GM23248 (cell line): ENCODE measurements around the gene ZNF132. TPM values are rescaled to one million over a fixed set of nuclear protein-coding genes. Genes with fewer than 3 reads are reported as not detected.

Source experiments
- DNase-seq: peaks from one replicate; pipeline ENCODE4 v3.0.0-alpha.2; 2015
- H2AFZ ChIP-seq: fragments of 200-600 bp; sonication (generic); 2 replicates; pipeline ENCODE4 v1.6.1; 2016; ENCODE audit warnings: antibody characterized with exemption
- H3F3A ChIP-seq: fragments of 200-600 bp; sonication (generic); 2 replicates; pipeline ENCODE4 v1.6.1; 2016; ENCODE audit warnings: mild to moderate bottlenecking, antibody characterized with exemption, mixed run types; ENCODE audit not compliant: insufficient read depth
- H3K27ac ChIP-seq: fragments of 200-600 bp; sonication (generic); 2 replicates; pipeline ENCODE4 v1.5.1; 2016; ENCODE audit warnings: mild to moderate bottlenecking
- H3K27me3 ChIP-seq: fragments of 200-600 bp; sonication (generic); replicated peaks from 2 replicates; pipeline ENCODE4 v1.6.1; 2016; ENCODE audit warnings: mild to moderate bottlenecking; ENCODE audit not compliant: insufficient read depth
- H3K36me3 ChIP-seq: fragments of 200-600 bp; sonication (generic); 2 replicates; pipeline ENCODE4 v1.6.1; 2016; ENCODE audit warnings: low read depth, mild to moderate bottlenecking
- H3K4me1 ChIP-seq: fragments of 200-600 bp; sonication (generic); 2 replicates; pipeline ENCODE4 v1.6.1; 2016; ENCODE audit warnings: mild to moderate bottlenecking; ENCODE audit not compliant: insufficient read depth
- H3K4me2 ChIP-seq: fragments of 200-600 bp; sonication (generic); one replicate; pipeline ENCODE4 v1.6.1; 2016; ENCODE audit warnings: mild to moderate bottlenecking; ENCODE audit not compliant: unreplicated experiment
- H3K4me3 ChIP-seq: fragments of 200-600 bp; sonication (generic); 2 replicates; pipeline ENCODE4 v1.5.1; 2016; ENCODE audit warnings: mild to moderate bottlenecking
- H3K79me2 ChIP-seq: fragments of 200-600 bp; sonication (generic); 2 replicates; pipeline ENCODE4 v1.6.1; 2016; ENCODE audit warnings: mild to moderate bottlenecking; ENCODE audit not compliant: insufficient read depth
- H3K9ac ChIP-seq: fragments of 200-600 bp; sonication (generic); 2 replicates; pipeline ENCODE4 v1.6.1; 2016; ENCODE audit warnings: mild to moderate bottlenecking
- H3K9me2 ChIP-seq: fragments of 200-600 bp; sonication (generic); 2 replicates; pipeline ENCODE4 v1.6.1; 2016; ENCODE audit warnings: mixed run types, mild to moderate bottlenecking, moderate library complexity; ENCODE audit not compliant: insufficient read depth
- H3K9me3 ChIP-seq: fragments of 200-600 bp; sonication (generic); one replicate; pipeline ENCODE4 v1.6.1; 2017; ENCODE audit warnings: low read depth
- H4K20me1 ChIP-seq: fragments of 200-600 bp; sonication (generic); 2 replicates; pipeline ENCODE4 v1.6.0; 2016; ENCODE audit not compliant: insufficient read depth
- EZH2 ChIP-seq: fragments of 200-600 bp; sonication (generic); IDR thresholded peaks from 2 replicates; pipeline ENCODE4 v1.6.1; 2018; ENCODE audit warnings: antibody characterized with exemption, mild to moderate bottlenecking; ENCODE audit not compliant: insufficient read depth, poor library complexity, severe bottlenecking
- EZH2phosphoT487 ChIP-seq: fragments of 200-600 bp; sonication (generic); IDR thresholded peaks from 2 replicates; pipeline ENCODE4 v1.6.1; 2018; ENCODE audit warnings: antibody characterized with exemption, moderate library complexity, mild to moderate bottlenecking, low read depth; ENCODE audit not compliant: insufficient read depth
- WGBS, 2 experiments: methylation state at CpG; one replicate each; pipeline ENCODE4 v1.1.6; 2015 to 2017; ENCODE audit warnings: low lambda C conversion rate in 2 of 2, low coverage in 1 of 2; ENCODE audit errors: missing lambda C conversion rate in 2 of 2; 5-methylcytosine and 5-hydroxymethylcytosine counted together
- in situ Hi-C: fragments of 300-500 bp; cut with MboI; formaldehyde crosslinking; loops from 2 replicates; pipeline ENCODE4 v1.15.0; 2020
- polyA plus RNA-seq: library from polyadenylated mRNA; unstranded; fragments of >200 nt; fragmentation: Nextera tagmentation; extraction: Ambion mirVana; gene quantifications from 2 replicates; pipeline ENCODE4 v1.2.1, GENCODE V29; 2016
- total RNA-seq: library from RNA; depleted of rRNA; stranded (reverse); fragments of >200 nt; shearing (Covaris generic); gene quantifications from 2 replicates; pipeline ENCODE4 v1.2.3, GENCODE V29; 2014

ZNF132 gene
- total and polyA plus RNA-seq, 2 experiments from 2014 or later, result 4.5 to 6.1 TPM

- Histone ChIP-seq H3K27ac (no peak overlapping the region), H3K27me3 (no peaks in the 10 kb centered on the region), H4K20me1 (no peaks in the 10 kb centered on the region), H3K9ac (no peak overlapping the region), H3K9me2 (no peaks in the 10 kb centered on the region), H3K4me3 (no peak overlapping the region), H3F3A (no peaks in the 10 kb centered on the region), H3K36me3 (no peaks in the 10 kb centered on the region), H3K79me2 (no peaks in the 10 kb centered on the region), H3K9me3 (no peaks in the 10 kb centered on the region), H2AFZ (no peak overlapping the region), H3K4me2 (no peak overlapping the region), H3K4me1 (peaks cover 5% of the 10 kb centered on the region; the same call in 1 of the 2 replicates)
- in situ Hi-C loops, result no loop called here
- 53 to 60% methylated on average over 2 of the region's 2 CpGs for WGBS, 2 experiments
- no peak for TF ChIP-seq EZH2phosphoT487
- TF ChIP-seq EZH2, result no peak
- DNase-seq, result no peak
These were observed 40.9 kb upstream of the ZNF132 start for GRCh38 chr19:58480831-58481230.

- WGBS, 2 experiments, result 92 to 95% methylated on average over 13 to 20 of the region's 20 CpGs
- no peak for TF ChIP-seq EZH2phosphoT487
- TF ChIP-seq EZH2, result no peak
These were observed 40.5 kb upstream of the ZNF132 start for GRCh38 chr19:58480481-58480830.

GRCh38 chr19:58479736-58480480 lies 40.0 kb upstream of the ZNF132 start:
- no peak overlapping the region for H3K4me3 ChIP-seq
- peaks cover 9% of the 10 kb centered on the region for H3K4me1 ChIP-seq
- H4K20me1 ChIP-seq, result no peaks in the 10 kb centered on the region
- H3K27ac ChIP-seq, result no peak overlapping the region
- no peaks in the 10 kb centered on the region for H3K9me3 ChIP-seq
- H3K9me2 ChIP-seq, result no peaks in the 10 kb centered on the region
- no peaks in the 10 kb centered on the region for H3K27me3 ChIP-seq
- no peaks in the 10 kb centered on the region for H3K79me2 ChIP-seq
- no peak for DNase-seq
- no peak overlapping the region for H3K9ac ChIP-seq
- no peak overlapping the region for H2AFZ ChIP-seq
- no peaks in the 10 kb centered on the region for H3K36me3 ChIP-seq
- WGBS, 2 experiments, result 89 to 92% methylated on average over 24 to 26 of the region's 28 CpGs
- H3F3A ChIP-seq, result peaks cover 6% of the 10 kb centered on the region
- in situ Hi-C loops, result no loop called here
- TF ChIP-seq EZH2 (no peak), EZH2phosphoT487 (no peak)
- H3K4me2 ChIP-seq, result no peak overlapping the region

More at GRCh38 chr19:58480481-58480830, 40.5 kb upstream of the ZNF132 start:
- Histone ChIP-seq H3K4me2 (no peak overlapping the region), H3K79me2 (no peaks in the 10 kb centered on the region), H3F3A (peaks cover under 1% of the 10 kb centered on the region; the same call in 1 of the 2 replicates), H4K20me1 (no peaks in the 10 kb centered on the region), H3K27ac (no peak overlapping the region), H3K4me1 (peaks cover 5% of the 10 kb centered on the region; the same call in 1 of the 2 replicates), H3K9ac (no peak overlapping the region), H3K36me3 (no peaks in the 10 kb centered on the region), H2AFZ (no peak overlapping the region), H3K9me2 (no peaks in the 10 kb centered on the region), H3K9me3 (no peaks in the 10 kb centered on the region), H3K27me3 (no peaks in the 10 kb centered on the region), H3K4me3 (no peak overlapping the region)
- DNase-seq, result no peak
- in situ Hi-C loops, result no loop called here

- Histone ChIP-seq H2AFZ (no peak overlapping the region), H3K9me2 (no peaks in the 10 kb centered on the region), H3K27me3 (no peaks in the 10 kb centered on the region), H3K27ac (no peak overlapping the region), H3K4me3 (no peak overlapping the region), H3K9ac (no peak overlapping the region), H4K20me1 (no peaks in the 10 kb centered on the region), H3K79me2 (no peaks in the 10 kb centered on the region), H3K4me1 (peaks cover 15% of the 10 kb centered on the region), H3K9me3 (no peaks in the 10 kb centered on the region), H3F3A (peaks cover 12% of the 10 kb centered on the region), H3K4me2 (no peak overlapping the region), H3K36me3 (no peaks in the 10 kb centered on the region)
- TF ChIP-seq EZH2phosphoT487 (no peak), EZH2 (no peak)
- WGBS, 2 experiments, result 70 to 73% methylated on average over 7 of the region's 7 CpGs
- no peak for DNase-seq
- in situ Hi-C loops, result no loop called here
These were observed 39.4 kb upstream of the ZNF132 start for GRCh38 chr19:58479303-58479702.
